Measurements from ENCODE around the gene ANK3. TPM values are rescaled to one million over a fixed set of nuclear protein-coding genes. Genes with fewer than 3 reads are reported as not detected.
"Not testable (repeated sequence)": the region's sequence is repeated elsewhere in the genome, so short reads cannot be mapped to it uniquely, and the experiment has no call there.

Gene ANK3
- total RNA-seq, 2 donors from 2014 or later = 55.4 to 126 TPM

DNA sequence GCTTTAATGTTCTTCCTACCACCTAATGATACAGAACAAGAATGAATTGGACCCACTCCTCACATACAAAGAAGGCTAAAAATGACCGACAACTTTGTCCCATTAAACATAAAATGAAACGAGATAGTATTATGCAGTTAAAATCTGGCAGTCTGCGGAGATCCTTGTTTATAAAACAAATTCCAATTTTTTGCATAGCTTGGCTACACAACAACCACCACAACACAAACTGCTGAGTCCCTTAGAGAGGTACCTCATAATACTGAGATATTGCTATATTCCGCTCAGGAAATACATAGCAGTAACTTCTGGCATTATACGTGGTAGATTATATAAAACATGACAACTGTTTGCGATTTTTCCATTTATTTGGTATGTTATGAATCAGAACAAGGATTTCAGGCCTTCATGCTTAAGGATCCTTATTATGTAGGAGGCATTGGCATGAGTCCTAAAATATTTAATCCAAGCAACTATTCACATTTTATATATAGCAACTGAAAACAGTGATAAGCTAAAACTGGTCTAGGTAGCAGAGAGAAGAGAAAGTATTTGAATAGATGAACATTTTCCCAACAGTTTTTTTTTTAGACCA is 96.0 kb downstream of the ANK3 start:
- Histone ChIP-seq H3K27me3 (replicated peaks; ENCODE audit: insufficient read depth) (no peaks in the 10 kb centered on the region), H3K4me1 (ENCODE audit: control insufficient read depth in 1 of 2, low read depth in 2 of 2) (peaks cover 0 to 5% of the 10 kb centered on the region in 2 donors), H3K36me3 (no peaks in the 10 kb centered on the region), H3K4me3 (no peak overlapping the region), H3K9me3 (no peaks in the 10 kb centered on the region), H3K27ac (no peak overlapping the region)
- DNase-seq (ENCODE audit: low spot score) (no peak), ATAC-seq (ENCODE audit: insufficient number of reproducible peaks, low FRiP score, low read depth) (no peak)
- TF ChIP-seq, protein P1, sequence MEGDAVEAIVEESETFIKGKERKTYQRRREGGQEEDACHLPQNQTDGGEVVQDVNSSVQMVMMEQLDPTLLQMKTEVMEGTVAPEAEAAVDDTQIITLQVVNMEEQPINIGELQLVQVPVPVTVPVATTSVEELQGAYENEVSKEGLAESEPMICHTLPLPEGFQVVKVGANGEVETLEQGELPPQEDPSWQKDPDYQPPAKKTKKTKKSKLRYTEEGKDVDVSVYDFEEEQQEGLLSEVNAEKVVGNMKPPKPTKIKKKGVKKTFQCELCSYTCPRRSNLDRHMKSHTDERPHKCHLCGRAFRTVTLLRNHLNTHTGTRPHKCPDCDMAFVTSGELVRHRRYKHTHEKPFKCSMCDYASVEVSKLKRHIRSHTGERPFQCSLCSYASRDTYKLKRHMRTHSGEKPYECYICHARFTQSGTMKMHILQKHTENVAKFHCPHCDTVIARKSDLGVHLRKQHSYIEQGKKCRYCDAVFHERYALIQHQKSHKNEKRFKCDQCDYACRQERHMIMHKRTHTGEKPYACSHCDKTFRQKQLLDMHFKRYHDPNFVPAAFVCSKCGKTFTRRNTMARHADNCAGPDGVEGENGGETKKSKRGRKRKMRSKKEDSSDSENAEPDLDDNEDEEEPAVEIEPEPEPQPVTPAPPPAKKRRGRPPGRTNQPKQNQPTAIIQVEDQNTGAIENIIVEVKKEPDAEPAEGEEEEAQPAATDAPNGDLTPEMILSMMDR (IDR thresholded peaks at IDR 0.05) = no peak

DNA sequence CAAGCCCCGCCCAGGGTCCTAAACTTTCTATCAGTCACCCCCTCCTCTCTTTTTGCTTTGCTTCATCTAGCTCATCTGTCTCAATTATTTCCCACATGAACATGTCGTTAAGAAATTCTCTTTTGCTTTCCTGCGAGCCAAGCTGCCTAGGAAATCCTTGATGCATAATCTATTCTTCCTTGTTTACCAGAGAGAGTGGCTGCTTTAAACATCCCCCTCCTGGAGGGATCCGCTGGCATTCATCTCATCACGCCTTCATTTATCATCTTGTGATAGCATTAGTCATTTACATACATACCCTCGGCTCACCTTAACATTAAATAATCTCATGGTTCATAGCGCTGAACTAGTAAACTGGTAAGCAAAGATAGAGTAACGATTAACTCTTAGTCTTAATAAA is 96.7 kb downstream of the ANK3 start:
- ATAC-seq (ENCODE audit: insufficient number of reproducible peaks, low FRiP score, low read depth) = no peak
- H3K27ac ChIP-seq = peak overlapping the region in 1 of 2 donors; percentile 1
- TF ChIP-seq, protein P1 (IDR thresholded peaks at IDR 0.05) = no peak

GRCh38 chr10:60292536-60292935 is 97.1 kb downstream of the ANK3 start:
- not testable (repeated sequence) for H3K36me3 ChIP-seq; H3K4me3 ChIP-seq; DNase-seq (ENCODE audit: low spot score); ATAC-seq (ENCODE audit: insufficient number of reproducible peaks, low FRiP score, low read depth); H3K27me3 ChIP-seq (replicated peaks; ENCODE audit: insufficient read depth); H3K4me1 ChIP-seq (ENCODE audit: control insufficient read depth in 1 of 2, low read depth in 2 of 2); H3K9me3 ChIP-seq
- H3K27ac ChIP-seq = peak overlapping the region in 1 of 2 donors; percentile 1

More for the DNA sequence above, 96.7 kb downstream of the ANK3 start:
- no peaks in the 10 kb centered on the region for H3K27me3 ChIP-seq (replicated peaks; ENCODE audit: insufficient read depth)
- DNase-seq (ENCODE audit: low spot score) = no peak
- H3K36me3 ChIP-seq = no peaks in the 10 kb centered on the region
- H3K4me3 ChIP-seq = no peak overlapping the region
- peaks cover 0 to 5% of the 10 kb centered on the region in 2 donors for H3K4me1 ChIP-seq (ENCODE audit: control insufficient read depth in 1 of 2, low read depth in 2 of 2)
- no peaks in the 10 kb centered on the region for H3K9me3 ChIP-seq

- no peak overlapping the region for H3K27ac ChIP-seq
Measured at GRCh38 chr10:60291344-60291930, 98.2 kb downstream of the ANK3 start.

DNA sequence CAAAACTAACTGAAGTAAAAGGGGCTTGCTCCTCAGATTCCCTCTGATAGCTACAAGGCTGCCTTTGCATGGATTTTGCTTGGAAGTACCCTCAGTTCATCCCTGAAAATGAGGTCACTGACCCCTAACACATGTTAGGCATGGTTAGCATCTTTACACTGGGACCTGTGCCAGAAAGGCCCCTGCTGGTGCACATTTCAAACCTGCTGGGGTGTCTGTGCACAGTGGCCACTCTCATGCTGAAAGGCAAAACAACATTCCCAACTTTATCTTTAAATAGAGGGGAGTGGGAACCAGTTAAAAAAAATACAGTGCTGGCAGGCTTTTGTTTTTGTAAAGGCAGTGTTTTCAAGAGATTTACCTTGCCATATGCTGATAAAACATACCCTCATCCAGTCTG is 99.1 kb downstream of the ANK3 start:
- Histone ChIP-seq H3K36me3 (no peaks in the 10 kb centered on the region), H3K27ac (peak overlapping the region in 1 of 2 donors; percentile 14), H3K27me3 (replicated peaks; ENCODE audit: insufficient read depth) (no peaks in the 10 kb centered on the region), H3K9me3 (no peaks in the 10 kb centered on the region), H3K4me1 (ENCODE audit: control insufficient read depth in 1 of 2, low read depth in 2 of 2) (peaks cover 9 to 12% of the 10 kb centered on the region in 2 donors), H3K4me3 (no peak overlapping the region)
- no peak for DNase-seq (ENCODE audit: low spot score)
- TF ChIP-seq, protein P1 (IDR thresholded peaks at IDR 0.05) = no peak
- ATAC-seq (ENCODE audit: insufficient number of reproducible peaks, low FRiP score, low read depth) = no peak

More at GRCh38 chr10:60291344-60291930, 98.2 kb downstream of the ANK3 start:
- Histone ChIP-seq H3K9me3 (no peaks in the 10 kb centered on the region), H3K4me1 (ENCODE audit: control insufficient read depth in 1 of 2, low read depth in 2 of 2) (peaks cover 8 to 12% of the 10 kb centered on the region in 2 donors), H3K4me3 (no peak overlapping the region), H3K36me3 (no peaks in the 10 kb centered on the region), H3K27me3 (replicated peaks; ENCODE audit: insufficient read depth) (no peaks in the 10 kb centered on the region)
- no peak for DNase-seq (ENCODE audit: low spot score)
- TF ChIP-seq, protein P1 (IDR thresholded peaks at IDR 0.05) = no peak
- ATAC-seq (ENCODE audit: insufficient number of reproducible peaks, low FRiP score, low read depth) = no peak

Measured in thoracic aorta (tissue), 2 donors.